Fibroblast of lung (primary cell): ENCODE measurements around the gene PRKAG3.

ENCODE experiments used
- EZH2 ChIP-seq: IDR thresholded peaks from 2 replicates; pipeline ENCODE4 v1.5.1; 2012; ENCODE audit warnings: low read length, control low read depth, mild to moderate bottlenecking; ENCODE audit errors: missing control alignments
- TF ChIP-seq, protein P1 (sequence below), 2 donors: IDR thresholded peaks in 1 of 2; conservative IDR thresholded peaks in 1 of 2; 1 replicate in 1 of 2; 2 replicates in 1 of 2; pipeline ENCODE4 v1.5.1; 2011 to 2012; ENCODE audit warnings: low read length in 2 of 2, control low read depth in 1 of 2, inconsistent platforms in 1 of 2, low read depth in 1 of 2, mild to moderate bottlenecking in 1 of 2

DNA sequence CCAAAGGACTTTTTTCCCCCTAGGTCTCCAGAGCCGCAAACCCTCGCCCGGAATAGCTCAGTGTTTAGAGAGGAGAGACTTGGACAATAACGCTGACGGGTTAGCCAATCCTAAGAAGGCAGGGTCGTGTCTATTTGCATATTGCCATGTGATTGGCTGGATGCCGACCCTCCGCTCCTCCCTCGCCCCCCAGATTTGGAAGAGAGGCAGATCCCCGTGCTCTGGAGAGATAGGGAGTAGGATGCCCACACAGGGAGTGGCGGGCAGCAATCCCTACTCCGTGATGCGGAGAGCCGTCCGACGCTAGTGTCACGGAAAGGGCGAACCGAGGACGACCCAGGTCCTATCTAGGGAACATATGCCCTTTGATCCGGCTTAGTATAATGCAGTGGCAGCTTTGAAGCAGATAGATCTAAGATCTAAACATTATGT lies 29.4 kb upstream of the PRKAG3 start:
- TF ChIP-seq, protein P1, sequence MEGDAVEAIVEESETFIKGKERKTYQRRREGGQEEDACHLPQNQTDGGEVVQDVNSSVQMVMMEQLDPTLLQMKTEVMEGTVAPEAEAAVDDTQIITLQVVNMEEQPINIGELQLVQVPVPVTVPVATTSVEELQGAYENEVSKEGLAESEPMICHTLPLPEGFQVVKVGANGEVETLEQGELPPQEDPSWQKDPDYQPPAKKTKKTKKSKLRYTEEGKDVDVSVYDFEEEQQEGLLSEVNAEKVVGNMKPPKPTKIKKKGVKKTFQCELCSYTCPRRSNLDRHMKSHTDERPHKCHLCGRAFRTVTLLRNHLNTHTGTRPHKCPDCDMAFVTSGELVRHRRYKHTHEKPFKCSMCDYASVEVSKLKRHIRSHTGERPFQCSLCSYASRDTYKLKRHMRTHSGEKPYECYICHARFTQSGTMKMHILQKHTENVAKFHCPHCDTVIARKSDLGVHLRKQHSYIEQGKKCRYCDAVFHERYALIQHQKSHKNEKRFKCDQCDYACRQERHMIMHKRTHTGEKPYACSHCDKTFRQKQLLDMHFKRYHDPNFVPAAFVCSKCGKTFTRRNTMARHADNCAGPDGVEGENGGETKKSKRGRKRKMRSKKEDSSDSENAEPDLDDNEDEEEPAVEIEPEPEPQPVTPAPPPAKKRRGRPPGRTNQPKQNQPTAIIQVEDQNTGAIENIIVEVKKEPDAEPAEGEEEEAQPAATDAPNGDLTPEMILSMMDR (conservative IDR thresholded peaks at IDR 0.05 in 1 of 2, IDR thresholded peaks at IDR 0.05 in 1 of 2; ENCODE audit: low read depth in 1 of 2, low read length in 2 of 2) = no peak
- TF ChIP-seq EZH2 = peak; percentile 93
